OCI-M2 (cell line): ENCODE data around the gene RAP2B.
"Not testable (repeated sequence)": the region's sequence is repeated elsewhere in the genome, so short reads cannot be mapped to it uniquely, and the experiment has no call there.

ENCODE experiments used
- DNase-seq: peaks from one replicate; lab custom pipeline; 2025; ENCODE audit not compliant: unreplicated experiment; lab: John Stamatoyannopoulos, UW

Gene RAP2B

DNA sequence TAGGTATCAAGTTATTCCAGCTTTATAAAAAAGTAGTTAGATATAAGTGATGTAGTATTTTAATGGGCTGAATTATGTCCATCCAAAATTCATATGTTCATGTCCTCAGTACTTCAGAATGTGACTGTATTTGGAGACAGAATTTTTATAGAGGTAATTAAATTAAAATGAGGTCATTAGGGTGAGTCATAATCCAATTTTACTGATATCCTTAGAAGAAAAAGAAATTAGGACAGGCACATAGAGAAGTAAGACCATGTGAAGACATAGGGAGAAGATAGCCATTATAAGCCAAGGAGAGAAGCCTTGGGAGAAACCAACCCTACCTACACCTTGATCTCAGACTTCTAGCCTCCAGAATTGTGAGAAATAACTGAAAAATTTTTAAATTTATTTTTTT, 30.3 kb downstream of the RAP2B start:
- DNase-seq = no peak

DNA sequence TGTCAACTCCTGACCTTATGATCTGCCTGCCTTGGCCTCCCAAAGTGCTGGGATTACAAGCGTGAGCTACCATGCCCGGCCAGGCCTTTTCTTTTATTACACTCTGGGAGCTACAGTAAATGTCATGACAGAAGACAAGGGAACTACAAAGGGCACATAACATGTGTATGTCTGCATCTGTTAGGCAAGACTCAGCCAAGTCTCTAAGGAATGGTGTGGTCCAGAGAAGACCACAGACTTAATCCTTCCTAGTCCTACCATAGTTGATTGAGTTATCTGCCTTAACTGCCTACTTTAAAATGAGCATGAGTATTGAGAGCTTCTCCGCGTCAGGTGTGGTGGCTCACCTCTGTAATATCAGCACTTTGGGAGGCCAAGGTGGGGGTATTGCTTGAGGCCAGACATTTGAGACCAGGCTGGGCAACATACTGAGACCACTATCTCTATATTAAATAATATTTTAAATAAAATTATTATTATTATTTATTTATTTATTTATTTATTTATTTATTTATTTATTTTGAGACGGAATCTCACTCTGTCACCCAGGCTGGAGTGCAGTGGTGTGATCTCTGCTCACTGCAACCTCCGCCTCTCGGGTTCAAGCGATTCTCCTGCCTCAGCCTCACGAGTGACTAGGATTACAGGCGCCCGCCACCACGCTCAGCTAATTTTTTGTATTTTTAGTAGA, 31.9 kb downstream of the RAP2B start:
- DNase-seq = not testable (repeated sequence)

DNA sequence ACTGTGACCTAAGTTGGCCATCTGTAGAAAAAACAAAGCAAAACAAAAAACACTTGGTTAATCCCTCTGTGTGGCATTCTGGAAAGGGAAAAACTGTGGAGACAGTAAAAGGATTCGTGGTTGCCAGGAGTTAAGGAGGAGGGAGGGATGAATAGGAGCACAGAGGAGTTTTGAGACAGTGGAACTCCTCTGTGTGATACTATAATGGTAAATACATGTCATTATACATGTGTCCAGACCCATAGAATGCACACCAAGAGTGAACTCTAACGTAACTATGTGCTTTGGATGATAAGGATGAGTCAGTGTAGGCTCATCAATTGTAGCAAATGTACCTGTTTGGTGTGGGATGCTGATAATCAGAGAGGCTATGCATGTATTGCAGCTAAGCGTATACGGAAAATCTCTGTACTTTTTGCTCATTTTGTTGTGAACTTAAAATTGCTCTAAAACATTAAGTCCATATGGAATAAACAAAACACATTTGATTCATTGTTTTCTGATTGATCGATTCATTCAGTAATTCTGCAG, 33.4 kb downstream of the RAP2B start:
- no peak for DNase-seq

DNA sequence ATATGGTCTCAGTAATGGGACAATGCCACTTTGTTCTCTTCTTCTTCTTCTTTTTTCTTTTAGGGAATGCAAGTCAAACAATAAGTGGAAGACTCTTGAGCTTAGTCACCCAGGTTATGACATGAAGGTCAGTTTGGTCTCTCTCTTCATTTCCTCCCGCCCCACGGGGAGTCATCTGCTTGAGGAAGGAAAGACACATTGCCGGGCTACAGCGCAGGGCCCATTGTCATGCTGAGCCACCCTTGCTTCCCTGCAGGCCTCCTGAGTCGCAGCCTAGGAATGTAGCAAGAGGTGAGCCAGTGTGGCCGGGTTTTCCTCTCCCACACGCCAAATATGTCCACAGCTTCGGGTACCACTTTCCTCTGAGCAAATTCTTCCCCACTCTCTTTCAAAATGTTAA, 47.6 kb downstream of the RAP2B start:
- DNase-seq = no peak

DNA sequence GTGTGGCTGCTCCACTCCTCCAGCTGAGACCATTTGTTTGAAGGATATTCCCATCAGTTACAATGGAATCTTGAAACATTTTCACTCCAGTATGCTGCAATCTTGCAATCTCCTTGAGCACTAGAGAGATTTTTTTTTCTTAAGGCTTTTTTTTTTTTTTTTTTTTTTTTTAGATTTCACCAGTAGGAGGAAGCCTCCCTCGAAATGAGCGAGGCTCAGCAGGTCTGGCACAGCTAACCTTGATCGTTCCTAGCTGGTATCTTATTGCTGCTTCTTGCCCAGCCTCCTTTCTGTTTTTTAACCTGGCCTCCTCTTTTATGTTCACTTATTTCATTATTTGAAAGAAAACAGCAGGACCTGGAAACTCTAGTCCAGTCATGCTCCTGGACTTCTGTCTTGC, 48.1 kb downstream of the RAP2B start:
- DNase-seq = no peak

DNA sequence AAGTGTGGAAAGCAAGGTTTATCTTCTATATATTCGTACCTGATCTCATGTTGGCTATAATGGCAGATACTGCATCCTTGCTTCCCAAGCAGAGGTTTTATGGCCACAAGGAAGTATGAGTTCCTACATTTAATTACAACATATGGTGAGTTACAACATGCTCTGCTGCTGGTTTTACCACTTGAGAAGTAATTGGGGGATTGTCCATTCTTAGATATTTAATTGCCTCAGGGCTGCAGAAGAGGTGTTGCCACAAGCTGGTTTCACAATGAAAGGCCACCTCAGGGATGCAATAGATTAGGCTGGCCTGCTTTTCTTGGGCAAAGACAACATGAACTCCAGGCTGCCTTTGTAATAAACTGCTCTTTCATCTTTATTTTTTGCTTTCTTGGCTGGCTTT, 48.6 kb downstream of the RAP2B start:
- no peak for DNase-seq

DNA sequence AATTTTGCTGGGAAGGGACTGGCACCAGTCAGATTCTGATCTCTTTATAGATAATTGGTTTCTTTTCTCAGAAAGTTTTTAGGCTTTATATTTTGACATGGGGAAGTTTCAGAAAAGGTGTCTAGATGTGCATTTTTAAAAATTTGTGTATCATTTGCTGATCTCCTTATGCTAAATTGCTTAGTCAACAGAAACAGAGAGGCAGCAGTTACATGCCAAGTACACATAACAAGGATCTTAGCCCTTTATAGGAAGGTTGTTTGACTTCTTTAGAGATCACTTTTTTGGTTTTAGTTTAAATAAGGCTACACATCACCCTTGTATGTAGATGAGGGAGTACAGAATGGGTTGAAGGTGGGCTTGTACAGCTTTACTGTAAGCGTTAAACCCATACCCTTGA, 53.5 kb downstream of the RAP2B start:
- no peak for DNase-seq

DNA sequence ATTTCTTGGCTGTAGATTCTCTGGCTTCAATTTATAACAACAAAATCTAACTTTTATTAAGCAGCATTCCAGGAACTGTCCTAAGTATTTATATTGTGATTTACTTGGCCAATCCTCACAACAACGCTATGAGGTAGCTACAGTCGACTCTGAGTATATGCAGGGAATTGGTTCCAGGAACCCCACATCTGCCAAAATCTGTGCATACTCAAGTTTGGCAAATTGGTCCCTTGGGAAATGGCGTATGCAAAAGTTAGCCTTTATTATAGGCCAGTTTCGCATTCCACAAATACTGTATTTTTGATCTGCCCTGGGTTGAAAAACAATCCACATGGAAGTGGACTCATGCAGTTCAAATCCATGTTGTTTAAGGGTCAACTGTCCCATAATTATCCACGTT, 53.9 kb downstream of the RAP2B start:
- DNase-seq = no peak

DNA sequence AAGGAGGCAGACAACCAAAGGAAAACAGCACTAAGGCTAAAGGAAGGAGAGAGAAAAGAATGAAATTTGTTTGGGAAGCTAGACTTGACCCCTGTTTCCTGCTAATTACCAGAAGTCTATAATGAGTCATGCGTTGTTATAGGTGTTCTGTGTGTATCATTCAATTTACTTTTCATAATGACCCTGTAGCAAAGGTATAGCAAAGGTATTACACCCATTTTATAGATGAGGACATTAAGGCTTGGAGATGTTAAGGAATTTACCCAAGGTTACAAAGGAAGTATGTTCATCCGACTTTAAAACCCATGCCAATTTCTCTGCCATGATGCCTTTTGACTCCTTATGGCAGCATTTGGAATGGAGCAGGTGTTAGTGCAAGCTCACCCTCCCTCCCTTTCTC, 54.9 kb downstream of the RAP2B start:
- DNase-seq = no peak

DNA sequence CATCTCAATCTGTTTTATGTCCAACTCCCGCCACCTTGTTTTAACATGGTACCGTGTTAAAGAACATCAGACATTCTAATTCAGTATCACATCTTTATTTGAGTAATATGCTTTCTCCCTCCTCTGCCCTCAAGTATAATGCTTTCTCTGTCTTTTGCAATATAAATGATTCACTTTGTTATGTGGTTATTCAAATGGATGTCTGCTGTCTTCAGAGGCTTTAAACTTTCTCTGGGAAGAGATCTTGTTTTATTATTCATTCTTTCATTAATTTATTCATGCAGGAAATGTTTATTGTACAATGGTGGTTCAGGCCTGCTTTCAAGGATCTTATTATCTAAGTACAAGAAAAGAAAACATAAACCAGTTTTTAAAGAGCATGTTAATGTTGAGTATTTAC, 57.1 kb downstream of the RAP2B start:
- DNase-seq = no peak
